Loucy (cell line): ENCODE results near the gene ZIM2.

ENCODE experiments used
- H2AFZ ChIP-seq: fragments of 200-600 bp; sonication (generic); 2 replicates; pipeline ENCODE4 v1.6.0; 2016; ENCODE audit warnings: antibody characterized with exemption, mild to moderate bottlenecking, low read length, moderate library complexity
- H3F3A ChIP-seq: fragments of 200-600 bp; 2 replicates; pipeline ENCODE4 v1.6.0; 2016; ENCODE audit warnings: antibody characterized with exemption, low read depth, mild to moderate bottlenecking
- H3K27me3 ChIP-seq: fragments of 200-600 bp; sonication (generic); 2 replicates; pipeline ENCODE4 v1.6.1; 2014; ENCODE audit warnings: low read length, mild to moderate bottlenecking; ENCODE audit not compliant: insufficient read depth, poor library complexity, severe bottlenecking
- H3K36me3 ChIP-seq: fragments of 200-600 bp; sonication (generic); 2 replicates; pipeline ENCODE4 v1.6.1; 2016; ENCODE audit warnings: low read length; ENCODE audit not compliant: insufficient read depth
- H3K4me1 ChIP-seq: fragments of 200-600 bp; sonication (generic); 2 replicates; pipeline ENCODE4 v1.5.1; 2014; ENCODE audit warnings: low read length, mild to moderate bottlenecking; ENCODE audit not compliant: insufficient read depth, poor library complexity, severe bottlenecking
- H3K4me2 ChIP-seq: fragments of 200-600 bp; sonication (generic); 2 replicates; pipeline ENCODE4 v1.6.0; 2014; ENCODE audit warnings: antibody characterized with exemption, low read length, low read depth, mild to moderate bottlenecking; ENCODE audit not compliant: poor library complexity, severe bottlenecking
- H3K4me3 ChIP-seq: fragments of 200-600 bp; sonication (generic); 2 replicates; pipeline ENCODE4 v1.5.1; 2014; ENCODE audit warnings: low read length, mild to moderate bottlenecking, mixed read lengths; ENCODE audit not compliant: poor library complexity, severe bottlenecking
- H3K79me2 ChIP-seq: fragments of 200-600 bp; sonication (generic); 2 replicates; pipeline ENCODE4 v1.6.1; 2014; ENCODE audit warnings: low read length; ENCODE audit not compliant: insufficient read depth
- H3K9ac ChIP-seq: fragments of 200-600 bp; sonication (generic); 2 replicates; pipeline ENCODE4 v1.6.0; 2014; ENCODE audit warnings: mild to moderate bottlenecking, low read depth, low read length, moderate library complexity; ENCODE audit not compliant: poor library complexity, severe bottlenecking
- H3K9me2 ChIP-seq: fragments of 200-600 bp; sonication (generic); replicated peaks from 2 replicates; pipeline ENCODE4 v1.6.1; 2016; ENCODE audit warnings: low read depth, low read length, mixed read lengths
- H3K9me3 ChIP-seq: fragments of 200-600 bp; sonication (generic); 2 replicates; pipeline ENCODE4 v1.6.1; 2014; ENCODE audit warnings: mild to moderate bottlenecking, antibody characterized with exemption, low read length, low read depth; ENCODE audit not compliant: insufficient read depth
- H4K20me1 ChIP-seq: fragments of 200-600 bp; sonication (generic); 2 replicates; pipeline ENCODE4 v1.6.0; 2014; ENCODE audit warnings: antibody characterized with exemption, low read length, mild to moderate bottlenecking; ENCODE audit not compliant: insufficient read depth, poor library complexity, severe bottlenecking
- CTCF ChIP-seq: fragments of 200-600 bp; sonication (generic); conservative IDR thresholded peaks from 2 replicates; pipeline ENCODE4 v1.5.1; 2014; ENCODE audit warnings: mild to moderate bottlenecking, antibody characterized with exemption, low read length
- EZH2phosphoT487 ChIP-seq: fragments of 200-600 bp; IDR thresholded peaks from 2 replicates; pipeline ENCODE4 v1.6.1; 2018; ENCODE audit warnings: antibody characterized with exemption, mild to moderate bottlenecking, moderate library complexity, borderline replicate concordance

The ZIM2 gene

GRCh38 chr19:56874530-56874929, 34.0 kb upstream of the ZIM2 start:
- Histone ChIP-seq H3K36me3 (no peaks in the 10 kb centered on the region), H3K79me2 (no peaks in the 10 kb centered on the region), H3F3A (no peaks in the 10 kb centered on the region), H3K4me2 (no peak overlapping the region), H3K9me3 (peaks cover 11% of the 10 kb centered on the region; the same call in 1 of the 2 replicates), H3K9ac (no peak overlapping the region), H3K27me3 (no peaks in the 10 kb centered on the region), H4K20me1 (no peaks in the 10 kb centered on the region), H2AFZ (no peak overlapping the region), H3K9me2 (no peaks in the 10 kb centered on the region), H3K4me3 (no peak overlapping the region), H3K4me1 (no peaks in the 10 kb centered on the region)
- TF ChIP-seq EZH2phosphoT487 (no peak), CTCF (no peak)

DNA sequence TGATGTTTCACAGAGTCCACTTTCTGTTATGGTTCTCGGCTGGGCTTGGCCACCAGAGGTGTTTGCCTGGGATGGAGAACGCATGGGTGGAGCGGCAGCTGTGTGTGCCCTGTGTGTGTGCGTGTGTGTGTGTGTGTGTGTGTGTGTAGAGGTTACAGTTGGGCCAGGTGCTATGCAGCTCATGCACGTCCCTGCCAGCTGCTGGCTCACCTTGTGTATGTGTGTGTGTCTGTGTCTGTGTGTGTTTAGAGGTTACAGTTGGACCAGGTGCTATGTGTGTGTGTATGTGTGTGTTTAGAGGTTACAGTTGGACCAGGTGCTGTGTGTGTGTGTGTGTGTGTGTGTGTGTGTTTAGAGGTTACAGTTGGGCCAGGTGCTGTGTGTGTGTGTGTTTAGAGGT, 33.0 kb upstream of the ZIM2 start:
- TF ChIP-seq CTCF, result no peak
- no peak for TF ChIP-seq EZH2phosphoT487
- Histone ChIP-seq H3K4me2 (no peak overlapping the region), H3K4me3 (no peak overlapping the region), H3K27me3 (no peaks in the 10 kb centered on the region), H3K9me3 (peaks cover 15% of the 10 kb centered on the region; the same call in 1 of the 2 replicates), H3K9me2 (no peaks in the 10 kb centered on the region), H3K9ac (no peak overlapping the region), H2AFZ (no peak overlapping the region), H3K36me3 (no peaks in the 10 kb centered on the region), H3K79me2 (no peaks in the 10 kb centered on the region), H4K20me1 (no peaks in the 10 kb centered on the region), H3F3A (no peaks in the 10 kb centered on the region), H3K4me1 (no peaks in the 10 kb centered on the region)

DNA sequence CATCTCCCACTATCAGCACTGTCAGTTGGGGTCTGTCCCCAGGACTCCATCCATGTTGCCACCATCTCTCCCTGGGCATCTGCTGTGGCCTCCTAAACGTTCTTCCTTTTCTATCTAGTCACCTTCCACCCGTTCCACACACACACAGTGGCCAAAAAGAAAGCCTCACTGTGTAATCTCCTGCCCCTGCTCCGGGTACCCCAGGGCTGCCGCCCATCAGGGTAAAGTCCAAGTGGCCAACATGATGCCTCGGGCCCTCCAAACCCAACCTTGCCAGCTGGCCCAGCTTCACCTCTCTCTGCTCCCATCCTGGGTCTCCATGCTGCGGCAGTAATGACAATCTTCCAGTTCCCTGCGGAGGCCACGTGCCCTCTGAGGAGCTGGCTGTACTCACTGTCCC, 29.4 kb upstream of the ZIM2 start:
- no peak overlapping the region for H3K4me3 ChIP-seq
- no peak overlapping the region for H2AFZ ChIP-seq
- H3K79me2 ChIP-seq, result no peaks in the 10 kb centered on the region
- TF ChIP-seq CTCF, result no peak
- no peak for TF ChIP-seq EZH2phosphoT487
- H3K27me3 ChIP-seq, result no peaks in the 10 kb centered on the region
- H3K4me1 ChIP-seq, result no peaks in the 10 kb centered on the region
- H3K9me2 ChIP-seq, result no peaks in the 10 kb centered on the region
- H3K36me3 ChIP-seq, result no peaks in the 10 kb centered on the region
- H3K9me3 ChIP-seq, result peaks cover 12% of the 10 kb centered on the region; the same call in 1 of the 2 replicates
- H4K20me1 ChIP-seq, result no peaks in the 10 kb centered on the region
- H3K4me2 ChIP-seq, result no peak overlapping the region
- no peak overlapping the region for H3K9ac ChIP-seq
- no peaks in the 10 kb centered on the region for H3F3A ChIP-seq
